ENCODE data around the gene TFDP1. TPM values are rescaled to one million over a fixed set of nuclear protein-coding genes. Genes with fewer than 3 reads are reported as not detected.

The TFDP1 gene
- total RNA-seq, 1 donor from 2014 or later, result 54.4 TPM

GRCh38 chr13:113599391-113599790 lies 14.8 kb downstream of the TFDP1 start:
- H3K4me3 ChIP-seq (ENCODE audit: low read depth, low read length), result no peak overlapping the region
- DNase-seq (ENCODE audit: low read depth), result no peak
- TF ChIP-seq CTCF (IDR thresholded peaks at IDR 0.05; ENCODE audit: insufficient read depth, low read length, poor library complexity, severe bottlenecking), result no peak
- peaks cover 4% of the 10 kb centered on the region for H3K36me3 ChIP-seq (ENCODE audit: control insufficient read depth, insufficient read depth, low read length)
- no peaks in the 10 kb centered on the region for H3K27me3 ChIP-seq (ENCODE audit: control insufficient read depth, insufficient read depth, low read length)

- H3K27me3 ChIP-seq (ENCODE audit: control insufficient read depth, insufficient read depth, low read length), result no peaks in the 10 kb centered on the region
- TF ChIP-seq CTCF (IDR thresholded peaks at IDR 0.05; ENCODE audit: insufficient read depth, low read length, poor library complexity, severe bottlenecking), result no peak
- no peak for DNase-seq (ENCODE audit: low read depth)
- H3K4me3 ChIP-seq (ENCODE audit: low read depth, low read length), result no peak overlapping the region
- H3K36me3 ChIP-seq (ENCODE audit: control insufficient read depth, insufficient read depth, low read length), result peaks cover under 1% of the 10 kb centered on the region
Observed at GRCh38 chr13:113601166-113602070, 16.9 kb downstream of the TFDP1 start.

GRCh38 chr13:113602291-113602988 lies 17.9 kb downstream of the TFDP1 start:
- Histone ChIP-seq H3K27me3 (ENCODE audit: control insufficient read depth, insufficient read depth, low read length) (no peaks in the 10 kb centered on the region), H3K36me3 (ENCODE audit: control insufficient read depth, insufficient read depth, low read length) (no peaks in the 10 kb centered on the region), H3K4me3 (ENCODE audit: low read depth, low read length) (no peak overlapping the region)
- DNase-seq (ENCODE audit: low read depth), result no peak
- no peak for TF ChIP-seq CTCF (IDR thresholded peaks at IDR 0.05; ENCODE audit: insufficient read depth, low read length, poor library complexity, severe bottlenecking)

GRCh38 chr13:113603116-113603710 lies 18.7 kb downstream of the TFDP1 start:
- no peaks in the 10 kb centered on the region for H3K36me3 ChIP-seq (ENCODE audit: control insufficient read depth, insufficient read depth, low read length)
- H3K27me3 ChIP-seq (ENCODE audit: control insufficient read depth, insufficient read depth, low read length), result no peaks in the 10 kb centered on the region
- H3K4me3 ChIP-seq (ENCODE audit: low read depth, low read length), result no peak overlapping the region
- no peak for DNase-seq (ENCODE audit: low read depth)
- no peak for TF ChIP-seq CTCF (IDR thresholded peaks at IDR 0.05; ENCODE audit: insufficient read depth, low read length, poor library complexity, severe bottlenecking)

GRCh38 chr13:113604186-113604585 lies 19.6 kb downstream of the TFDP1 start:
- H3K36me3 ChIP-seq (ENCODE audit: control insufficient read depth, insufficient read depth, low read length), result no peaks in the 10 kb centered on the region

More at GRCh38 chr13:113604186-113604585, 19.6 kb downstream of the TFDP1 start:
- no peak for DNase-seq (ENCODE audit: low read depth)
- TF ChIP-seq CTCF (IDR thresholded peaks at IDR 0.05; ENCODE audit: insufficient read depth, low read length, poor library complexity, severe bottlenecking), result no peak
- Histone ChIP-seq H3K27me3 (ENCODE audit: control insufficient read depth, insufficient read depth, low read length) (no peaks in the 10 kb centered on the region), H3K4me3 (ENCODE audit: low read depth, low read length) (no peak overlapping the region)

Measured in kidney epithelial cell (primary cell).